WTC11 (cell line): Measurements from ENCODE around the gene KRTAP5-4. TPM values are rescaled to one million over a fixed set of nuclear protein-coding genes. Genes with fewer than 3 reads are reported as not detected.
"Not testable (repeated sequence)": the region's sequence is repeated elsewhere in the genome, so short reads cannot be mapped to it uniquely, and the experiment has no call there.

Experiments
- ATAC-seq: fragments of 200-7000 bp; cut with Tn5 transposase; 2 replicates; pipeline ENCODE4 v1.10.0; 2021; ENCODE audit warnings: mild to moderate bottlenecking, moderate library complexity
- CTCF ChIA-PET: fragments of 300-600 bp; sonication (Branson Sonifier 250); formaldehyde crosslinking; loops from one replicate; lab custom pipeline; 2021; ENCODE audit warnings: antibody characterized with exemption; lab: Charles Lee
- POLR2A ChIA-PET: fragments of 350-600 bp; sonication (Branson Sonifier 250); formaldehyde crosslinking; loops from one replicate; lab custom pipeline; 2021; ENCODE audit warnings: antibody characterized with exemption; lab: Charles Lee
- DNase-seq: peaks from one replicate; pipeline ENCODE4 v3.0.0; 2021; ENCODE audit warnings: low spot score
- H3K27ac Mint-ChIP-seq: 2 replicates; pipeline ENCODE4 v1.8.0; 2021; ENCODE audit warnings: mixed read lengths
- H3K27me3 Mint-ChIP-seq: 2 replicates; pipeline ENCODE4 v1.8.0; 2021; ENCODE audit warnings: low read depth, mild to moderate bottlenecking, moderate library complexity, mixed read lengths
- H3K36me3 Mint-ChIP-seq: 2 replicates; pipeline ENCODE4 v1.8.0; 2021; ENCODE audit warnings: mixed read lengths
- H3K4me1 Mint-ChIP-seq: 2 replicates; pipeline ENCODE4 v1.8.0; 2022; ENCODE audit warnings: mixed read lengths
- H3K4me3 Mint-ChIP-seq: 2 replicates; pipeline ENCODE4 v1.8.0; 2021; ENCODE audit warnings: mild to moderate bottlenecking, moderate library complexity, mixed read lengths
- H3K9me3 Mint-ChIP-seq: 2 replicates; pipeline ENCODE4 v1.8.0; 2021; ENCODE audit warnings: mixed read lengths
- AR ChIP-seq: fragments of 250-450 bp; sonication (Bioruptor Pico); IDR thresholded peaks from 2 replicates; pipeline ENCODE4 v1.9.0; 2021; ENCODE audit warnings: mild to moderate bottlenecking
- ELF4 ChIP-seq: sonication (generic); formaldehyde crosslinking; IDR thresholded peaks from 2 replicates; pipeline ENCODE4 v1.8.1; 2022; ENCODE audit warnings: low read depth, mild to moderate bottlenecking, moderate library complexity, missing genetic modification reagents
- HMGXB4 ChIP-seq: sonication (generic); formaldehyde crosslinking; IDR thresholded peaks from 2 replicates; pipeline ENCODE4 v1.8.1; 2023; ENCODE audit warnings: mild to moderate bottlenecking, moderate library complexity, missing genetic modification reagents
- JUN ChIP-seq: sonication (generic); formaldehyde crosslinking; IDR thresholded peaks from 2 replicates; pipeline ENCODE4 v1.8.0; 2023; ENCODE audit warnings: mild to moderate bottlenecking, missing genetic modification reagents
- MXD4 ChIP-seq: fragments of 250-450 bp; sonication (Bioruptor Pico); IDR thresholded peaks from 2 replicates; pipeline ENCODE4 v1.8.0; 2021; ENCODE audit warnings: mild to moderate bottlenecking, moderate library complexity, borderline replicate concordance
- NR1H2 ChIP-seq: sonication (generic); formaldehyde crosslinking; IDR thresholded peaks from 2 replicates; pipeline ENCODE4 v1.9.0; 2021; ENCODE audit warnings: mild to moderate bottlenecking, moderate library complexity, missing genetic modification reagents
- STAT6 ChIP-seq: sonication (generic); formaldehyde crosslinking; conservative IDR thresholded peaks from 2 replicates; pipeline ENCODE4 v1.8.1; 2023; ENCODE audit warnings: mild to moderate bottlenecking, low read depth, missing genetic modification reagents, moderate library complexity
- TEAD4 ChIP-seq: sonication (generic); formaldehyde crosslinking; IDR thresholded peaks from 2 replicates; pipeline ENCODE4 v1.8.0; 2022; ENCODE audit warnings: mild to moderate bottlenecking, missing genetic modification reagents
- ZBTB21 ChIP-seq: sonication (generic); formaldehyde crosslinking; IDR thresholded peaks from 2 replicates; pipeline ENCODE4 v1.8.1; 2023; ENCODE audit warnings: mild to moderate bottlenecking, missing genetic modification reagents, borderline replicate concordance
- ZNF138 ChIP-seq: sonication (generic); formaldehyde crosslinking; conservative IDR thresholded peaks from 2 replicates; pipeline ENCODE4 v1.8.1; 2022; ENCODE audit warnings: mild to moderate bottlenecking, moderate library complexity, missing genetic modification reagents
- ZNF532 ChIP-seq: fragments of 250-450 bp; sonication (Bioruptor Pico); IDR thresholded peaks from 2 replicates; pipeline ENCODE4 v1.9.0; 2021; ENCODE audit warnings: mild to moderate bottlenecking, borderline replicate concordance
- total RNA-seq: library from RNA; stranded (reverse); gene quantifications from 3 replicates; pipeline ENCODE4 v1.2.3, GENCODE V29; 2021
- TF ChIP-seq, protein P1 (sequence below): sonication (generic); formaldehyde crosslinking; conservative IDR thresholded peaks from 2 replicates; pipeline ENCODE4 v1.8.1; 2022; ENCODE audit warnings: mild to moderate bottlenecking, missing genetic modification reagents

The KRTAP5-4 gene
- total RNA-seq, 1 experiment from 2014 or later: not detected

GRCh38 chr11:1598816-1599215, 23.1 kb downstream of the KRTAP5-4 start:
- Mint-ChIP-seq H3K36me3 (peaks cover 36% of the 10 kb centered on the region), H3K27ac (no peak overlapping the region), H3K9me3 (peaks cover 40% of the 10 kb centered on the region), H3K4me1 (peaks cover 35% of the 10 kb centered on the region), H3K27me3 (peaks cover 57% of the 10 kb centered on the region), H3K4me3 (no peak overlapping the region)
- ATAC-seq (no peak), DNase-seq (no peak)
- ChIA-PET POLR2A (no interaction called here), CTCF (interaction anchor here (3.1 to 6.2 kb wide), 3 partner anchors 24 to 52 kb away, joined by 8 to 102 read pairs (median 98); partner anchors contain the start of gene KRTAP5-5)
- no peak for TF ChIP-seq ELF4 (CRISPR knock-in tag)
- TF ChIP-seq STAT6 (CRISPR knock-in tag): no peak
- no peak for TF ChIP-seq ZNF138 (CRISPR knock-in tag)
- no peak for TF ChIP-seq JUN (CRISPR knock-in tag)
- no peak for TF ChIP-seq ZNF532
- TF ChIP-seq TEAD4 (CRISPR knock-in tag): no peak
- TF ChIP-seq, protein P1, sequence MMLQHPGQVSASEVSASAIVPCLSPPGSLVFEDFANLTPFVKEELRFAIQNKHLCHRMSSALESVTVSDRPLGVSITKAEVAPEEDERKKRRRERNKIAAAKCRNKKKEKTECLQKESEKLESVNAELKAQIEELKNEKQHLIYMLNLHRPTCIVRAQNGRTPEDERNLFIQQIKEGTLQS (CRISPR knock-in tag): no peak
- TF ChIP-seq MXD4 (CRISPR knock-in tag): no peak
- TF ChIP-seq ZBTB21 (CRISPR knock-in tag): no peak
- TF ChIP-seq HMGXB4 (CRISPR knock-in tag): no peak
- no peak for TF ChIP-seq AR (CRISPR knock-in tag)
- no peak for TF ChIP-seq NR1H2

DNA sequence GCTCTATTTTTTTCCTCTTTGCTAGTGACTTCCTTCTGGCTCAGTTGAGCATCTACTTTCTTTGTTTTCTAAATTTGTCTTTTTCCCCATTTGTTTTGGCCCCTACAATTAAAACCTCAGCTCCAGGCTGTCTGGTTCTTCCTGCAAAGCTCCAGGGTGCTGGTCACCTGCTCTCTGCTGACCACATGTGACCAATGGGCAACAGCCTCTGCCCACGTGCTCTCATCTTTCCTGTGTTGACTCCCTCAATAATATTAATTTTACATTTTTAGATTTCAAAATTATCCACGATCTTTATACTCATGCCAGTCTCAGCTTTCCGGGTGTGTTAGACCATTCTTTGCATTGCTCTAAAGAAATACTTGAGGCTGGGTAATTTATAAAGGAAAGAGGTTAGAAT, 23.5 kb downstream of the KRTAP5-4 start:
- H3K27ac Mint-ChIP-seq, H3K4me3 Mint-ChIP-seq, ATAC-seq, DNase-seq: not testable (repeated sequence)
- Mint-ChIP-seq H3K36me3 (peaks cover 36% of the 10 kb centered on the region), H3K4me1 (peaks cover 35% of the 10 kb centered on the region), H3K9me3 (peaks cover 40% of the 10 kb centered on the region), H3K27me3 (peaks cover 59% of the 10 kb centered on the region)
- CTCF ChIA-PET: interaction anchor here (0.6 to 6.2 kb wide), 4 partner anchors 24 to 168 kb away, joined by 6 to 102 read pairs (median 53); partner anchors contain the start of gene KRTAP5-5
- POLR2A ChIA-PET: interaction anchor here (0.7 kb wide), 1 partner anchor 205 kb away, joined by 4 read pairs; no protein-coding TSS in a partner anchor
